GM12891 (cell line): Measurements from ENCODE around the gene FBXO28.

Source experiments
- PAX5 ChIP-seq: IDR thresholded peaks from 2 replicates; pipeline ENCODE4 v1.6.1; 2011; ENCODE audit warnings: low read length, moderate library complexity, mild to moderate bottlenecking; ENCODE audit not compliant: insufficient read depth, severe bottlenecking
- POLR2A ChIP-seq: IDR thresholded peaks from 2 replicates; pipeline ENCODE4 v1.6.1; 2011; ENCODE audit warnings: low read depth, low read length, control low read depth
- POLR2AphosphoS5 ChIP-seq: IDR thresholded peaks from 2 replicates; pipeline ENCODE4 v1.6.1; 2011; ENCODE audit warnings: low read depth, low read length, control low read depth
- POU2F2 ChIP-seq: IDR thresholded peaks from 2 replicates; pipeline ENCODE4 v1.6.1; 2011; ENCODE audit warnings: low read depth, mild to moderate bottlenecking, control low read depth, low read length, moderate library complexity
- SPI1 ChIP-seq: IDR thresholded peaks from 2 replicates; pipeline ENCODE4 v1.6.1; 2011; ENCODE audit warnings: low read depth, low read length, control low read depth
- TAF1 ChIP-seq: IDR thresholded peaks from 2 replicates; pipeline ENCODE4 v1.6.1; 2011; ENCODE audit warnings: low read depth, low read length, control low read depth

DNA sequence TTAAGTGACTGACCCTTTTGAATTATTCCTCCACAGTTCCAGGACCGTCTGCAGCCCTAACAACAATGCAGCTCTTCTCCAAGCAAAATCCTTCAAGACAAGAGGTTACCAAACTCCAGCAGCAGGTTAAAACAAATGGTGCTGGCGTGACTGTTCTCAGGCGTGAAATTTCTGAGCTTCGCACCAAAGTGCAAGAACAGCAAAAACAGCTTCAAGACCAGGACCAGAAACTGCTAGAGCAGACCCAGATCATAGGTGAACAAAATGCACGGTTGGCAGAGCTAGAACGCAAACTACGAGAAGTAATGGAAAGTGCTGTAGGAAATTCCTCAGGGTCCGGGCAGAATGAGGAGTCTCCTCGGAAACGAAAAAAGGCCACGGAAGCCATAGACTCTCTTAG lies 43.4 kb downstream of the FBXO28 start:
- no peak for TF ChIP-seq SPI1
- TF ChIP-seq POLR2AphosphoS5: no peak
- no peak for TF ChIP-seq TAF1
- no peak for TF ChIP-seq POLR2A
- no peak for TF ChIP-seq PAX5
- TF ChIP-seq POU2F2: no peak
